ENCODE data around the gene GSS. TPM values are rescaled to one million over a fixed set of nuclear protein-coding genes. Genes with fewer than 3 reads are reported as not detected.

The GSS gene
- total RNA-seq: 10 to 100 TPM; 14.1 to 33.0 (median 23.8) TPM

- no peaks in the 10 kb centered on the region for H3K9me3 ChIP-seq
- TF ChIP-seq POLR2A (IDR thresholded peaks at IDR 0.05) (peak; percentile 79 to 91), CTCF (IDR thresholded peaks at IDR 0.05 in 4 of 5, conservative IDR thresholded peaks at IDR 0.05 in 1 of 5) (peak; percentile 53 to 74 (median 64))
- no peaks in the 10 kb centered on the region for H3K36me3 ChIP-seq
- intact Hi-C loops (cut with DNase I; ENCODE audit: low total_unique reads): loop anchor here (1.0 to 10.0 kb wide), 3 partner anchors 79 to 139 kb away; partner anchors contain the start of genes ACSS2 and TRPC4AP
- DNase-seq: peak; percentile 94 to 97
- peak within 1 kb of the TSS; percentile 83 to 98 (median 91) for H3K27ac ChIP-seq
- no peaks in the 10 kb centered on the region for H3K27me3 ChIP-seq
- H3K4me1 ChIP-seq: peaks cover 27 to 53% of the 10 kb centered on the region in 2 donors
- peak; percentile 80 to 88 for ATAC-seq
- in situ Hi-C loops (cut with MboI; ENCODE audit: low sequenced_read_pairs in 4 of 4): loop anchor here in 3 of 4 donors (5.0 kb wide), 1 partner anchor 83 kb away; the partner anchor contains the start of gene GGT7 (in 3 of the 3)
- H3K4me3 ChIP-seq: peak within 1 kb of the TSS; percentile 58 to 97 (median 80)
These were observed at the start of gene GSS, which contains the start of gene MYH7B for GRCh38 chr20:34955231-34956040. Gene GSS, minus strand, starts transcription at chr20:34955806. Its CDS starts 3,954 bp downstream, at chr20:34951852. Gene MYH7B, plus strand, starts transcription at chr20:34955868. Its CDS starts 22,138 bp downstream, at chr20:34978006.

GRCh38 chr20:35004749-35005462, 49.3 kb upstream of the GSS start:
- intact Hi-C loops (cut with DNase I; ENCODE audit: low total_unique reads) (no loop called here), in situ Hi-C loops (cut with MboI; ENCODE audit: low sequenced_read_pairs in 4 of 4) (no loop called here)
- Histone ChIP-seq H3K9me3 (no peaks in the 10 kb centered on the region), H3K27ac (peak overlapping the region; percentile 35 to 95 (median 79)), H3K27me3 (no peaks in the 10 kb centered on the region), H3K4me3 (no peak overlapping the region), H3K36me3 (peaks cover 0 to 86% of the 10 kb centered on the region in 2 donors), H3K4me1 (peaks cover 9 to 13% of the 10 kb centered on the region in 2 donors)
- ATAC-seq (no peak), DNase-seq (no peak)
- no peak for TF ChIP-seq CTCF (IDR thresholded peaks at IDR 0.05 in 4 of 5, conservative IDR thresholded peaks at IDR 0.05 in 1 of 5)
- no peak for TF ChIP-seq POLR2A (IDR thresholded peaks at IDR 0.05)

- intact Hi-C loops (cut with DNase I; ENCODE audit: low total_unique reads) (no loop called here), in situ Hi-C loops (cut with MboI; ENCODE audit: low sequenced_read_pairs in 4 of 4) (no loop called here)
- Histone ChIP-seq H3K9me3 (no peaks in the 10 kb centered on the region), H3K27me3 (no peaks in the 10 kb centered on the region), H3K4me3 (no peak overlapping the region), H3K27ac (peak overlapping the region in 2 of 4 donors; percentile 91 to 95), H3K4me1 (peaks cover 8 to 11% of the 10 kb centered on the region in 2 donors), H3K36me3 (peaks cover 0 to 80% of the 10 kb centered on the region in 2 donors)
- ATAC-seq: no peak
- no peak for TF ChIP-seq CTCF (IDR thresholded peaks at IDR 0.05 in 4 of 5, conservative IDR thresholded peaks at IDR 0.05 in 1 of 5)
- TF ChIP-seq POLR2A (IDR thresholded peaks at IDR 0.05): no peak
- no peak for DNase-seq
These were observed 48.6 kb upstream of the GSS start for GRCh38 chr20:35004051-35004725.

- H3K4me1 ChIP-seq: peaks cover 9 to 12% of the 10 kb centered on the region in 2 donors
- ATAC-seq: no peak
These were observed 47.8 kb upstream of the GSS start for GRCh38 chr20:35003211-35004031.

More at GRCh38 chr20:35003211-35004031, 47.8 kb upstream of the GSS start:
- DNase-seq: peak in 1 of 2 donors; percentile 12
- peaks cover 0 to 73% of the 10 kb centered on the region in 2 donors for H3K36me3 ChIP-seq
- H3K4me3 ChIP-seq: no peak overlapping the region
- intact Hi-C loops (cut with DNase I; ENCODE audit: low total_unique reads) (no loop called here), in situ Hi-C loops (cut with MboI; ENCODE audit: low sequenced_read_pairs in 4 of 4) (no loop called here)
- no peaks in the 10 kb centered on the region for H3K27me3 ChIP-seq
- TF ChIP-seq CTCF (IDR thresholded peaks at IDR 0.05 in 4 of 5, conservative IDR thresholded peaks at IDR 0.05 in 1 of 5): no peak
- TF ChIP-seq POLR2A (IDR thresholded peaks at IDR 0.05): no peak
- no peaks in the 10 kb centered on the region for H3K9me3 ChIP-seq
- H3K27ac ChIP-seq: peak overlapping the region; percentile 34 to 91 (median 68)
